HG03378 (cell line): Measurements from ENCODE around the gene TPST1.
A peak's percentile ranks its signal among the peaks of the same experiment; 100 is the strongest.
"Not testable (repeated sequence)": the region's sequence is repeated elsewhere in the genome, so short reads cannot be mapped to it uniquely, and the experiment has no call there.

Source experiments
- ATAC-seq: cut with Tn5 transposase; IDR thresholded peaks from one replicate; pipeline ENCODE4 v1.9.1; 2021; ENCODE audit warnings: mild to moderate bottlenecking, moderate library complexity; ENCODE audit not compliant: unreplicated experiment

Gene TPST1

GRCh38 chr7:66204822-66205740 lies at the start of gene TPST1:
Gene TPST1 (plus strand): TSS chr7:66205334. CDS start chr7:66240426, 35,092 bp downstream.
- peak; percentile 93 for ATAC-seq

GRCh38 chr7:66156035-66156434 lies 49.1 kb upstream of the TPST1 start:
- ATAC-seq = not testable (repeated sequence)

DNA sequence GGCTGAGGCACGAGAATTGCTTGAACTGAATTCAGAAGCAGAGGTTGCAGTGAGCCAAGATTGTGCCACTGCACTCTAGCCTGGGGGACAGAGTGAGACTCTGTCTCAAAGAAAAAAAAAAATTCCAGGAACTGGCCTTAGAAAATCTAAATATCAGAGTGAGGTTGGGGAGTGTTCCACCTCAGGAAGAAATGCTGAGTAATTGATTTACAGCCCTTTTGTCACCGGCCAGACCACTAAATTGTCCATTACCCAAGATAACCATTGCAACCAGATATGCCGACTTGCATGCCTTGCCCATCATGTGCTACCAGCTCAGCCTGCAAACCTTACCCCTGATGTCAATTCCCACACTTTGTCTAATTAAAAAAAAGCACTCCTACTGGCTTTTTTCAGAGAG lies 48.1 kb upstream of the TPST1 start:
- ATAC-seq = no peak

DNA sequence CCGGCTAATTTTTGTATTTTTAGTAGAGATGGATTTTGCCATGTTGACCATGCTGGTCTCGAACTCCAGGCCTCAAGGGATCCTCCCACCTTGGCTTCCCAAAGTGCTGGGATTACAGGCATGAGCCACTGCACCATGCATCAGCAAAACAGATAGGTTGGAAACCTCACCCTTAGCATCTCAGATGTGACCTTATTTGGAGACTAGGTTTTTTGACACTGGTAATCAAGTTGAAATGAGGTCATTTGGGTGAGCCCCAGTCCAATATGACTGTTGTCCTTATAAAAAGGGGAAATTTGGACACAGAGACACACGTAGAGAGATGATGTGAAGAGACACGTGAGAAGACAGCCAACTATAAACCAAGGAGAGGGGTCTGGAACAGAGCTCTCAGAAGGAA lies 42.5 kb upstream of the TPST1 start:
- no peak for ATAC-seq

- no peak for ATAC-seq
These were observed 41.9 kb upstream of the TPST1 start for GRCh38 chr7:66163186-66163610.

DNA sequence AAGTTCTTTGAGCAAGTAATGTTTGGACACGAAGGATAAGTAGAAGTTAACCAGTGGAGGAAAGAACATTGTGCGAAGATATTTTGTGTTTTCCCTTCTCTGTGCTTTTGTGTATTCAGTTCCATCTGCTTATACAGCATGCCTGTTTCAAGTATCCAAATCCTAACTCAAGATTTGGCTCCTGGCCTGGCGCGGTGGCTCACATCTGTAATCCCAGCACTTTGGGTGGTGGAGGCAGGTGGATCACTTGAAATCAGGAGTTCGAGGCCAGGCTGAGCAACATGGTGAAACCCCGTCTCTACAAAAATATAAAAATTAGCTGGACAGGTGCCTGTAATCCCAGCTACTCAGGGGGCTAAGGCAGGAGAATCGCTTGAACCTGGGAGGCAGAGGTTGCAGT lies 40.8 kb upstream of the TPST1 start:
- ATAC-seq = no peak

GRCh38 chr7:66167773-66168387 lies 37.3 kb upstream of the TPST1 start:
- no peak for ATAC-seq

DNA sequence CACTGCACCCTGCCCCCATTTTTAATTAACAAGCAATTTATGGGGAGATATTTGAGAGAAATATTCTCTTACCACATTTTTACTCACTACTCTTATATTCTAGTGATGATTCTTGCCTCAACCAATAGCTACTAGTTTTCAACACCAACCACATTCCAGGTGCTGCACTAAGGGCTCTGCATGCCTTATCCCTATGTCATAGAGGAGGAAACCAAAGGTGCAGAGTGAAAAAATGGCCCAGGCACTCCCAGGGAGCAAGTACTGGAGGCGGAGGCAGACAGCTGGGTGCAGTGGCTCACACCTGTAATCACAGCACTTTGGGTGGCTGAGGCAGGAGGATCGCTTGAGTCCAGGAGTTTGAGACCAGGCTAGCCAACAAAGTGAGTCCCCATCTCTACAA lies 35.5 kb upstream of the TPST1 start:
- ATAC-seq = no peak

DNA sequence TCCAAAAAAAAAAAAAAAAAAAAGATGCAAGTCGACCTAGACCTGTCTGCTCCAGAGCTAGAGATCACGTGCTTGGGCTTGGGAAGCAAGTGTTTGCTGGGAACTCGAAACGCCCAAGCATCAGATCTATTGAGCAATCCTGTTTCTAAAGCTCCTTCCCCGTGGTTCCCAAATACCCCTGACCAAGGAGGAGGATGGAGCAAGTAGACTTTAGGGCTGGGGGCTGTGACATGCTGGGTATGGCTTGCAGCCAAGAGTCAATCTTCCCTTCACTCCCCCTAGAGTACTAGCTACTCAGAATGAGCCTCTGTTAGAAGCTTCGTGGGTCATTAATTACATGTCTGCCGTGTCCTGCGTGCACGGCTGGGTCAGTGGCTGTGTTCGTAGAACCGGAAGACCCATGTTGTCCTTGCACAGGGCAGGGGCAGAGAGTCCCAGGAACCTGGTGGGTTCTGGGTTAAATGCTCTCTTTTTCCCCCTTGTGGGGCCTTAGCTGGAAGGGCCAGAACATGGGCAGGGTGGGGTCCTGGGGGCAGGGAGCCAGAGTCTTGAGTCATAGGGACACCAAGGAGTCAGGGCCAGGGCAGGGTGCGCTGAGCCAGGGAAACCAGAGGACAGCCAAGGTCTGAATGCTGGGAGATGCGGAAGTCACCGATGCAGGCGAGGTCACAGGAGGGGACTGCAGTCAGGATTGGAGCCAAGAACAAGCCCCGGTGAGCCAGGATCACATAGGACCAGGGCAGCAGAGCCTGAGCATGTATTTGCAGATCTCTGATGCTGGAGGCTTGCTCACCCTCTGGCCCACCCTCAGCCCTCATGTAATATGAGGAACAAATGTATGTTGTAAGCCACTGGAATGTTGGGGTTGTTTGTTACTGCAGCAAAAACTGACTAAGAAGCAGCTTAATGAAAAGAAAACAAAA lies 34.6 kb upstream of the TPST1 start:
- ATAC-seq = no peak

DNA sequence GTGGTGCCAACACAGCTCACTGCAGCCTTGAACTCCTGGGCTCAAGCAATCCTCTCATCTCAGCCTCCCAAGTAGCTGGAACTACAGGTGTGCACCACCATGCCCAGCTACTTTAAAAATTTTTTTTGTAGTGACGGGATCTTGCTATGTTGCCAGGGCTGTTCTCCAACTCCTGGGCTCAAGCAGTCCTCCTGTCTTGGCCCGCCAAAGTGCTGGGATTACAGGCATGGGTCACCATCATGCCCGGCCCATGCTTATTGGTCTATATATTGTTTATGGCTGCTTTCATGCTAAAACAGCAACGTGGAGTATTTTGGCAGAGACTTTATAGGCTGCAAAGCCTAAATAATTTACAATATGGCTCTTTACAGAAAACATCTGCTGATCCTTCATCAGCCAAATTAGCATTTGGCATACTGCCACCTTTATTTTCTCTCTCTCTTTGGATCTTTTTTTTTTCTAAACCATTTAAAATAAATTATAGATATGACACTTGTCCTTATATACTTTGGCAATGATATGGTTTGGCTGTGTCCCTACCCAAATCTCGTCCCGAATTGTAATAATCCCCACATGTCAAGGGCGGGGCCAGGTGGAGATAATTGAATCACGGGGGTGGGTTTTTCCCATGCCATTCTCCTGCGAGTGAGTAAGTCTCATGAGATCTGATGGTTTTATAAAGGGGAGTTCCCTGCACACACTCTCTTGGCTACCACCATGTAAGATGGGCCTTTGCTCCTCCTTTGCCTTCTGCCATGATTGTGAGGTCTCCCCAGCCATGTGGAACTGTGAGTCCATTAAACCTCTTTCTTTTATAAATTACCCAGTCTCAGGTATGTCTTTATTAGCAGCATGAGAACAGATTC lies 32.4 kb upstream of the TPST1 start:
- ATAC-seq = not testable (repeated sequence)

GRCh38 chr7:66173856-66174255 lies 31.3 kb upstream of the TPST1 start:
- no peak for ATAC-seq

GRCh38 chr7:66175006-66175405 lies 30.1 kb upstream of the TPST1 start:
- ATAC-seq = not testable (repeated sequence)

DNA sequence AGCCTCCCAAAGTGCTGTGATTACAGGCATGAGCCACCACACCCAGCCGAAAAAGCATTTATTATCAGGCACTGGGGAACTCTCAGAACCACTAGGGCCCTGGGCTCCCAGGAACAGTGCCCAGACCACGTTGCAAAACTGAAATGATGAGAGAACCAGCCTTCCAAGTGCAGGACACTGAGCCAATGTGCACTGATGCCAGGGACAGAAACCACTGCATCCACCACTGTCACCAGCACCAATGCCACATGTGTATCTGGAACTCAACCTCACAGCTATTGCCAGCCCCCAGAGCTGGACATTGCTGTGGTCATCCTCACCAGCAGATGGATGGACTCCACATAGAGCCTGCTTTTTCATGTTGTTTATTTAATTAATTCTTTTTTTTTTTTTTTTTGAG lies 28.2 kb upstream of the TPST1 start:
- ATAC-seq = no peak

- no peak for ATAC-seq
These were observed 26.9 kb upstream of the TPST1 start for GRCh38 chr7:66178258-66178657.

DNA sequence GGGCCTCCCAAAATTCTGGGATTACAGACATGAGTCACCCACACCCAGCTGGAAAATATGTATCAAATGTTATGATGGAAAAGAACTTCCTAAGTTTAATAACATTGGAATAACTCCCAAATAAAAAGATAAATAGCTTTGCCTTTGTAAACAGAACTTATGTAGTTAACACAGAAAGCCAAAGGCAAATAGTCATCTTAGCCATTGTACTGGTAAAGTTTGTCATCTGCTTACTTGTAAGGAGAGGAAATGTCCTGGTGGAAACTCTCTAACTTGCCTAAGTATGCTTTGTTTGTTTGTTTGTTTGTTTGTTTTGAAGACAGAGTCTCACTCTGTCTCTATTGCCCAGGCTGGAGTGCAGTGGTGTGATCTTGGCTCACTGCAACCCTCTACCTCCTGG lies 23.8 kb upstream of the TPST1 start:
- no peak for ATAC-seq

DNA sequence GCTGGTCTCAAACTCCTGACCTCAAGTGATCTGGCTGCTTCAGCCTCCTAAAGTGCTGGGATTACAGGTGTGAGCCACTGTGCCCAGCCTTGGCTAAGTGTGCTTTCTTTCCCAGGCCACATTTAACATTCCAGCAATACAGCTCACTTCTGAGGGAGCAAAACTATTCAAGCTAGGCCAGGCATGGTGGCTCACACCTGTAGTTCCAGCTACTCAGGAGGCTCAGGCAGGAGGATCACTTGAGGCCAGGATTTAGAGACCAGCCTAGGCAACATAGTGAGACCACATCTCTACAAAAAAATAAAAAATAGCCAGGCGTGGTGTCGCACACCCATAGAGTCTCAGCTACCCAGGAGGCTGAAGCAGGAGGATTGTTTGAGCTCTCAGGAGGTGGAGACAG lies 23.3 kb upstream of the TPST1 start:
- ATAC-seq = no peak

- no peak for ATAC-seq
These were observed 22.2 kb upstream of the TPST1 start for GRCh38 chr7:66182920-66183319.

DNA sequence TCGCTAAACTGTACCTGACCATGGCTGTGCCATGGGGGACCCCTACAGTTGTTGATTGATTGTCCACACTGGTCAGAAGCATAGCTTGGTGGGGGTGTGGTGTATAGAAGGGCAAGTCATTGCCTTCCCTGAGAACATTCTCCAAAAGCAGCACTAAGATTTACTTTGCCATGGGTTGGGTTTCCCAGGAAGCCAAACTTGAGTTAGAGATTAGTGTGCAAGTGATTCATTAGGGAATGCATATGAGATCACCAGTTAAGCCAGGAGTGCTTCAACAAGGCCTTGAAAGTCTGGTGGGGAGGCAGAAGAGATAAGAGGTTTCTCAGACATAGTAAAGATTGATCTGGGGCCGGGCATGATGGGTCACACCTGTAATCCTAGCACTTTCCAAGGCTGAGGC lies 21.4 kb upstream of the TPST1 start:
- ATAC-seq = no peak

DNA sequence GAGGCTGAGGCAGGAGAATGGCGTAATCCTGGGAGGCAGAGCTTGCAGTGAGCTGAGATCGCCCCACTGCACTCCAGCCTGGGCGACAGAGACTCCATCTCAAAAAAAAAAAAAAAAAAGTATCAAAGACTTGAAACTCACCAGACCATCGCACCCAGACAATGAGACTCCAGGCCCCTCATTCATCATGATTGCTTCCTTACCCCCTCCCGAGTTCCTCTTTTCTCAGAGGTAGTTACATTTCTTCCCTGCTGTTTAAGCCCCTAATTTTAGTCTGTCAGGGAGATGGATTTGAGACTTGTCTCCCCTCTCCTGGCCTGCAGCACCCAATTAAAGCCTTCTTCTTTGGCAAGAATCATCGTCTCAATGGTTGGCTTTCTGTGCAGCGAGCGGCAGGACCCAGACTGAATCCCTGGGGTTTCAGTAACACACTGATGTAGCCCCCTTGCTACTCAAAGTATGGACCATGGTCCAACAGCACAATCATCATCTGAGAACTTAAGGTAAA lies 19.4 kb upstream of the TPST1 start:
- ATAC-seq = no peak

DNA sequence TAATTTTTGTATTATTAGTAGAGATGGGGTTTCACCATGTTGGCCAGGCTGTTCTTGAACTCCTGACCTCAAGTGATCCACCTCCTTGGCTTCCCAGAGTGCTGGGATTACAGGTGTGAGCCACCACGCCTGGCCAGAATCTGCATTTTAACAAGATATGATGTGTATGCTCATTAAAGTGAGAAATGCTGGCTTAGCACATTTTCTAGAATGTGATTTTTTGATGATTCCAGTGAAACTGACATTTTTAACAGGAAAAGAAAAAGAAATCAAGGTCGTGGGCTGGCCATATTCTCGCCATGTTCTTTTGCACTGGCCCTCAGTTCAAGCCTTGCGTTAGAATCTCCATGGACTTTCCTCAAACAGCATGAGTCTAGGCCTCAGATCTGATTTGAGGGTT lies 18.1 kb upstream of the TPST1 start:
- no peak for ATAC-seq
